ENCODE data around the gene RALGAPB. TPM values are rescaled to one million over a fixed set of nuclear protein-coding genes. Genes with fewer than 3 reads are reported as not detected.
A peak's percentile ranks its signal among the peaks of the same experiment; 100 is the strongest.

Gene RALGAPB
- total RNA-seq = 10 to 100 TPM; 50.2 to 51.5 TPM

- Histone ChIP-seq H3K36me3 (no peaks in the 10 kb centered on the region), H3K9me3 (no peaks in the 10 kb centered on the region), H3K27me3 (replicated peaks; ENCODE audit: insufficient read depth) (no peaks in the 10 kb centered on the region), H3K4me3 (peak within 1 kb of the TSS; percentile 93), H3K4me1 (ENCODE audit: control insufficient read depth in 1 of 2, low read depth in 2 of 2) (peaks cover 17 to 28% of the 10 kb centered on the region in 2 donors), H3K27ac (peak within 1 kb of the TSS; percentile 84 to 93)
- DNase-seq (ENCODE audit: low spot score) = peak; percentile 96
- TF ChIP-seq CTCF (IDR thresholded peaks at IDR 0.05) = peak; percentile 35
- peak; percentile 91 for ATAC-seq (ENCODE audit: insufficient number of reproducible peaks, low FRiP score, low read depth)
These were observed at the start of gene RALGAPB for GRCh38 chr20:38472513-38473366. RALGAPB (plus strand) TSS chr20:38472843; CDS start chr20:38488433, 15,590 bp downstream.

DNA sequence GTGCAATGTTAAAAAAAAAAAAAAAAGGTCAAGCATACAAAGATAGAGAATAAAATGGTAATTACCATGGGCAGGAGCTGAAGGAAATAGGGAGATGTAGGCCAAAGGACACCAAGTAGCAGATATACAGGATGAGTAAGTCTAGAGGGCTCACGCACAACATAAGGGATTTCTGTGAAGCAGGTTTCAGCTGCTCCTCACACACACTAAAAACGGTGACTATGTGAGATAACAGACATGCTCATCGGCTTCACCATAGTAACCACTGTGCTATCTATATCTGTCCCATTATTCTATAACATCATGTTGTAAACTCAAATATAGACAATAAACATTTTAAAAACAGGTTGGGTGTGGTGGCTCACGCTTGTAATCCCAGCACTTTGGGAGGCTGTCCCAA, 49.1 kb upstream of the RALGAPB start:
- Histone ChIP-seq H3K27me3 (replicated peaks; ENCODE audit: insufficient read depth) (no peaks in the 10 kb centered on the region), H3K4me1 (ENCODE audit: control insufficient read depth in 1 of 2, low read depth in 2 of 2) (peaks cover 0 to 8% of the 10 kb centered on the region in 2 donors), H3K4me3 (no peak overlapping the region), H3K9me3 (no peaks in the 10 kb centered on the region), H3K36me3 (peaks cover 74% of the 10 kb centered on the region), H3K27ac (no peak overlapping the region)
- TF ChIP-seq CTCF (IDR thresholded peaks at IDR 0.05) = no peak
- no peak for DNase-seq (ENCODE audit: low spot score)
- ATAC-seq (ENCODE audit: insufficient number of reproducible peaks, low FRiP score, low read depth) = no peak

DNA sequence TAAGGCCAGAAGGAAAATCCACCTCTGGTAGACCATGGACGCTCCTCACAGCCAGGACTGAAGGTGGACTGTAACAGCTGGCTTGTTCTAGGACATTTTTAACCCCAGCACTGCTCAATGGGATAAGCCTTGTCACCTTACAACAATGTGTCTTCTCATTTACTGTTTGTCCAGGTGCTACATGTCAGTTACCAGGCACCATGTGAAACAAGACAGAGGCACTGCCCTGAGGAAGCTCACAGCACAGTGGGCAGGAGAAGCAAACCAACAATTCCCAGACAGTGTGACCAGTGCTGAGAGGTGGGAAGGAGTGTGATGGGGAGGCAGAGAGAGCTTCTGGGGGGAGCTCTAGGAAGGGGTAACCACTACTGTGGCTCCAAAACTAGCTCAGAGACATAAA, 48.2 kb upstream of the RALGAPB start:
- no peak for DNase-seq (ENCODE audit: low spot score)
- Histone ChIP-seq H3K4me3 (no peak overlapping the region), H3K9me3 (no peaks in the 10 kb centered on the region), H3K27ac (no peak overlapping the region), H3K4me1 (ENCODE audit: control insufficient read depth in 1 of 2, low read depth in 2 of 2) (no peaks in the 10 kb centered on the region), H3K36me3 (peaks cover 74% of the 10 kb centered on the region), H3K27me3 (replicated peaks; ENCODE audit: insufficient read depth) (no peaks in the 10 kb centered on the region)
- ATAC-seq (ENCODE audit: insufficient number of reproducible peaks, low FRiP score, low read depth) = no peak
- TF ChIP-seq CTCF (IDR thresholded peaks at IDR 0.05) = no peak

DNA sequence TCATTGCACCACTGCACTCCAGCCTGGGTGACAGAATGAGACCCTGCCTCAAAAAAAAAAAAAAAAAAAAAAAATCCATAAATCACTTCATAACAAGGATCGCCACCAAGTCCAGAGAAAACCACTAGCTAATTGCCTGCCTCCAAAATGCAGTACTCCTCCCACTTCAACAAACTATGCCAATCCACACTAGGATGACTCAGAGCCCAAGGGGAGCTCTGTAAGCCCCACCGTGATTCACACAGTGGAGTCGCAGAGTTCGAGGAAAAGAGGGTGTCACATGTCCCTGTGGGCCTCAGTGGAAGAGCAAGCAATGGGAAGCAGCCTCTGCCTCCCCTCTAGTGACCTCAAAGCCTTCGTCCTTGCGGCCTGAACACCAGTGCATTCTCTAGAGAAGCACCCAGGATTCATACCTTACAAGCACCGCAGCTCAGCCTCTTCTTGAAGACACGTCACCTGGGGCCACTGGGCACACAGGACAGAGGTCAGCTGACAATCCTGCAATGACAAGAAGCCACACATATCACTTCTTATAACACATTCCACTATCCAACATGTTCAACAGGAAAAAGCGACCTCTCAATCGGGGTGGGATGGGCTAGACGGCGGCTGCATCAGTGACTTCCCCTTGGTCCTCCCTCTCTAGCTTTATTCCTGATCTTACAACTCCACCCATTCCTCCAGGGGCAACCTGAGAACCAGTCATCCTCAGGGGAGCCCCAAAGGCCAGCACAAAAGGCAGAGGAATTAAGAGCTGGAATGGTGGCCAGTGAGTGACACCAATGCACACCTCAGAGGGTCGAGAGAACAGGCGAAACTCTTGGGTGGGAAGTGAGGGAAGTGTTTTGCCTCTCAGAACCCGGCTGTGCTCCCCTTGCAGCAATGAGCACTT, 46.4 kb upstream of the RALGAPB start:
- TF ChIP-seq CTCF (IDR thresholded peaks at IDR 0.05) = no peak
- no peak for ATAC-seq (ENCODE audit: insufficient number of reproducible peaks, low FRiP score, low read depth)
- DNase-seq (ENCODE audit: low spot score) = peak; percentile 25
- no peak overlapping the region for H3K4me3 ChIP-seq
- H3K27me3 ChIP-seq (replicated peaks; ENCODE audit: insufficient read depth) = no peaks in the 10 kb centered on the region
- H3K9me3 ChIP-seq = no peaks in the 10 kb centered on the region
- no peaks in the 10 kb centered on the region for H3K4me1 ChIP-seq (ENCODE audit: control insufficient read depth in 1 of 2, low read depth in 2 of 2)
- peaks cover 72% of the 10 kb centered on the region for H3K36me3 ChIP-seq
- H3K27ac ChIP-seq = no peak overlapping the region

DNA sequence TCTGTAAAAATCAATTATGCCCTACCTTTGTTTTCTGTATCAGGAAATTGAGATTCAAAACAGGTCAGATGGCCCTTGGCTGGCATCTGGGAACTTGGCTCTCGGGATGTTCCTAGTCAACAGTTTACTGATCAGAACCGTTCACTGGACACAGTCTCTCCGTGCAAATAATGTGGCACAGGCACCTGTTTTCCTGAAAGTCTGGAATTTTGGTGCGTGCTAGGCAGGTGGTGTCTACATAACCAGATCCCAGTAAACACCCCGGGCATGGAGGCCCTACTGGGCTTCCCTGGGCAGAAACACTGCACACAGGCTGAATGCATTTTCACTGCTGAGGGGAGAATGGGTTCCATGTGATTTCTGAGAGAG, 45.0 kb upstream of the RALGAPB start:
- Histone ChIP-seq H3K4me3 (no peak overlapping the region), H3K27me3 (replicated peaks; ENCODE audit: insufficient read depth) (no peaks in the 10 kb centered on the region), H3K27ac (no peak overlapping the region), H3K4me1 (ENCODE audit: control insufficient read depth in 1 of 2, low read depth in 2 of 2) (no peaks in the 10 kb centered on the region), H3K36me3 (peaks cover 74% of the 10 kb centered on the region), H3K9me3 (no peaks in the 10 kb centered on the region)
- ATAC-seq (ENCODE audit: insufficient number of reproducible peaks, low FRiP score, low read depth) = no peak
- no peak for TF ChIP-seq CTCF (IDR thresholded peaks at IDR 0.05)
- no peak for DNase-seq (ENCODE audit: low spot score)
